GM23338 (cell line): ENCODE results near the gene ZEB2. TPM values are rescaled to one million over a fixed set of nuclear protein-coding genes. Genes with fewer than 3 reads are reported as not detected.
A peak's percentile ranks its signal among the peaks of the same experiment; 100 is the strongest.

Source experiments
- ATAC-seq: fragments of 200-7000 bp; cut with Tn5 transposase; 3 replicates; pipeline ENCODE4 v1.9.1; 2020
- DNase-seq: peaks from one replicate; pipeline ENCODE4 v3.0.0-alpha.2; 2015; ENCODE audit warnings: low spot score
- H2AFZ ChIP-seq: fragments of 200-600 bp; sonication (generic); 2 replicates; pipeline ENCODE4 v1.8.0; 2016; ENCODE audit warnings: antibody characterized with exemption, mild to moderate bottlenecking, moderate library complexity
- H3F3A ChIP-seq: fragments of 200-600 bp; sonication (generic); replicated peaks from 2 replicates; pipeline ENCODE4 v1.8.0; 2017; ENCODE audit warnings: antibody characterized with exemption, mixed run types, low read depth
- H3K27ac ChIP-seq: fragments of 200-600 bp; sonication (generic); 2 replicates; pipeline ENCODE4 v1.6.1; 2016; ENCODE audit warnings: low read depth
- H3K27me3 ChIP-seq: fragments of 200-600 bp; sonication (generic); 2 replicates; pipeline ENCODE4 v1.8.0; 2016; ENCODE audit warnings: mild to moderate bottlenecking, mixed run types, moderate library complexity; ENCODE audit not compliant: insufficient read depth
- H3K36me3 ChIP-seq: fragments of 200-600 bp; sonication (generic); 2 replicates; pipeline ENCODE4 v1.8.0; 2016; ENCODE audit warnings: mild to moderate bottlenecking; ENCODE audit not compliant: insufficient read depth
- H3K4me1 ChIP-seq: fragments of 200-600 bp; sonication (generic); 2 replicates; pipeline ENCODE4 v1.8.0; 2016; ENCODE audit warnings: mild to moderate bottlenecking, moderate library complexity; ENCODE audit not compliant: insufficient read depth
- H3K4me2 ChIP-seq: fragments of 200-600 bp; sonication (generic); 2 replicates; pipeline ENCODE4 v1.7.1; 2017; ENCODE audit warnings: mixed run types
- H3K4me3 ChIP-seq: fragments of 200-600 bp; sonication (generic); 2 replicates; pipeline ENCODE4 v1.6.1; 2016; ENCODE audit warnings: mixed run types
- H3K79me2 ChIP-seq: fragments of 200-600 bp; sonication (generic); replicated peaks from 2 replicates; pipeline ENCODE4 v1.8.0; 2017; ENCODE audit warnings: mild to moderate bottlenecking; ENCODE audit not compliant: insufficient read depth
- H3K9me2 ChIP-seq: fragments of 200-600 bp; sonication (generic); 2 replicates; pipeline ENCODE4 v1.8.0; 2017; ENCODE audit not compliant: insufficient read depth
- H4K20me1 ChIP-seq: fragments of 200-600 bp; sonication (generic); replicated peaks from 2 replicates; pipeline ENCODE4 v1.8.0; 2017; ENCODE audit warnings: mild to moderate bottlenecking; ENCODE audit not compliant: insufficient read depth
- H3K27ac Mint-ChIP-seq: 2 replicates; pipeline ENCODE4 v1.8.0; 2020; ENCODE audit warnings: inconsistent platforms, mild to moderate bottlenecking, moderate library complexity, mixed read lengths
- H3K27me3 Mint-ChIP-seq: 3 replicates; pipeline ENCODE4 v1.8.0; 2022; ENCODE audit warnings: low read depth, mild to moderate bottlenecking, moderate library complexity, mixed read lengths, inconsistent platforms; ENCODE audit not compliant: insufficient read depth, poor library complexity
- H3K36me3 Mint-ChIP-seq: 3 replicates; pipeline ENCODE4 v1.8.0; 2021; ENCODE audit warnings: low read depth, mild to moderate bottlenecking, inconsistent platforms, moderate library complexity, mixed read lengths
- H3K4me1 Mint-ChIP-seq: 3 replicates; pipeline ENCODE4 v1.8.0; 2020; ENCODE audit warnings: mild to moderate bottlenecking, inconsistent platforms, mixed read lengths
- H3K4me3 Mint-ChIP-seq: 3 replicates; pipeline ENCODE4 v1.8.0; 2021; ENCODE audit warnings: moderate library complexity, mild to moderate bottlenecking, inconsistent platforms, mixed read lengths
- H3K9me3 Mint-ChIP-seq: 3 replicates; pipeline ENCODE4 v1.8.0; 2020; ENCODE audit warnings: moderate library complexity, mild to moderate bottlenecking, inconsistent platforms, mixed read lengths
- CREB1 ChIP-seq: fragments of 250-450 bp; sonication (Bioruptor Pico); IDR thresholded peaks from 2 replicates; pipeline ENCODE4 v1.5.0; 2020; ENCODE audit warnings: low read depth, mild to moderate bottlenecking, moderate library complexity
- CTCF ChIP-seq, 2 experiments: fragments of 200-600 bp in 1 of 2; sonication (generic) in 1 of 2; conservative IDR thresholded peaks; 2 replicates each; pipeline versions ENCODE4 v1.5.1 to v1.6.1; 2016 to 2017; ENCODE audit warnings: antibody characterized with exemption in 2 of 2, low read depth in 2 of 2, mild to moderate bottlenecking in 2 of 2, moderate library complexity in 1 of 2
- ETS1 ChIP-seq: IDR thresholded peaks from 2 replicates; pipeline ENCODE4 v1.6.1; 2016; ENCODE audit warnings: antibody characterized with exemption
- EZH2 ChIP-seq: fragments of 200-600 bp; sonication (generic); IDR thresholded peaks from one replicate; pipeline ENCODE4 v1.8.0; 2017; ENCODE audit warnings: antibody characterized with exemption, mild to moderate bottlenecking, low read depth; ENCODE audit not compliant: unreplicated experiment
- EZH2phosphoT487 ChIP-seq: fragments of 200-600 bp; sonication (generic); IDR thresholded peaks from one replicate; pipeline ENCODE4 v1.8.1; 2018; ENCODE audit warnings: antibody characterized with exemption; ENCODE audit not compliant: unreplicated experiment
- JUNB ChIP-seq: IDR thresholded peaks from one replicate; pipeline ENCODE4 v1.6.1; 2016; ENCODE audit warnings: antibody characterized with exemption; ENCODE audit not compliant: unreplicated experiment
- NANOG ChIP-seq: IDR thresholded peaks from 2 replicates; pipeline ENCODE4 v1.6.1; 2016; ENCODE audit warnings: antibody characterized with exemption, borderline replicate concordance
- POLR2AphosphoS5 ChIP-seq: IDR thresholded peaks from 2 replicates; pipeline ENCODE4 v1.6.1; 2016; ENCODE audit warnings: antibody characterized with exemption, low read depth
- REST ChIP-seq: IDR thresholded peaks from one replicate; pipeline ENCODE4 v1.6.1; 2018; ENCODE audit warnings: antibody characterized with exemption; ENCODE audit not compliant: unreplicated experiment
- ZNF114 ChIP-seq: fragments of 250-450 bp; sonication (Bioruptor Pico); IDR thresholded peaks from 2 replicates; pipeline ENCODE4 v1.5.0; 2020; ENCODE audit warnings: mild to moderate bottlenecking, moderate library complexity
- ZNF331 ChIP-seq: fragments of 250-450 bp; sonication (Bioruptor Pico); IDR thresholded peaks from 2 replicates; pipeline ENCODE4 v1.5.0; 2020; ENCODE audit warnings: low read depth, mild to moderate bottlenecking, moderate library complexity
- polyA plus RNA-seq: library from polyadenylated mRNA; unstranded; fragments of >200 nt; fragmentation: Nextera tagmentation; extraction: Ambion mirVana; gene quantifications from 2 replicates; pipeline ENCODE4 v1.2.1, GENCODE V29; 2016
- total RNA-seq: library from RNA; depleted of rRNA; stranded (reverse); fragments of >200 nt; shearing (Covaris generic); gene quantifications from 2 replicates; pipeline ENCODE4 v1.2.3, GENCODE V29; 2014

The ZEB2 gene
- total and polyA plus RNA-seq, 2 experiments from 2014 or later = 0.45 TPM; not detected in 1

GRCh38 chr2:144348846-144349245 lies 171.1 kb downstream of the ZEB2 start:
- Mint-ChIP-seq H3K27ac (no peak overlapping the region), H3K4me1 (peaks cover 48% of the 10 kb centered on the region), H3K9me3 (no peaks in the 10 kb centered on the region), H3K27me3 (peaks cover 6% of the 10 kb centered on the region), H3K4me3 (no peak overlapping the region), H3K36me3 (no peaks in the 10 kb centered on the region; the same call in 2 of the 3 replicates)
- no peak overlapping the region for H3K4me2 ChIP-seq
- H3K4me3 ChIP-seq = no peak overlapping the region
- H3K4me1 ChIP-seq = peaks cover 29% of the 10 kb centered on the region
- no peak overlapping the region for H3K27ac ChIP-seq
- DNase-seq (no peak), ATAC-seq (no peak)
- no peaks in the 10 kb centered on the region for H4K20me1 ChIP-seq
- H3K79me2 ChIP-seq = no peaks in the 10 kb centered on the region
- H3K9me2 ChIP-seq = no peaks in the 10 kb centered on the region
- no peaks in the 10 kb centered on the region for H3F3A ChIP-seq
- H3K27me3 ChIP-seq = no peaks in the 10 kb centered on the region; the same call in 1 of the 2 replicates
- no peaks in the 10 kb centered on the region for H3K36me3 ChIP-seq
- TF ChIP-seq CREB1 = no peak
- TF ChIP-seq POLR2AphosphoS5 = no peak
- H2AFZ ChIP-seq = no peak overlapping the region

- DNase-seq = peak; percentile 76
- Histone ChIP-seq H3K36me3 (no peaks in the 10 kb centered on the region), H3F3A (no peaks in the 10 kb centered on the region), H2AFZ (no peak overlapping the region), H3K4me3 (no peak overlapping the region), H3K4me2 (peak overlapping the region; percentile 66), H3K4me1 (peaks cover 28% of the 10 kb centered on the region), H3K27ac (no peak overlapping the region), H4K20me1 (no peaks in the 10 kb centered on the region), H3K9me2 (no peaks in the 10 kb centered on the region), H3K79me2 (no peaks in the 10 kb centered on the region), H3K27me3 (no peaks in the 10 kb centered on the region; the same call in 1 of the 2 replicates)
- Mint-ChIP-seq H3K36me3 (no peaks in the 10 kb centered on the region; the same call in 2 of the 3 replicates), H3K4me3 (no peak overlapping the region), H3K4me1 (peaks cover 38% of the 10 kb centered on the region), H3K9me3 (no peaks in the 10 kb centered on the region), H3K27ac (no peak overlapping the region), H3K27me3 (peaks cover 6% of the 10 kb centered on the region)
- peak; percentile 37; the same call in 2 of the 3 replicates for ATAC-seq
- no peak for TF ChIP-seq CTCF (conservative IDR thresholded peaks at IDR 0.05; ENCODE audit: low read depth in 2 of 2)
- TF ChIP-seq ETS1 = no peak
- no peak for TF ChIP-seq ZNF331 (CRISPR knock-in tag)
- no peak for TF ChIP-seq EZH2phosphoT487
- TF ChIP-seq JUNB = no peak
- no peak for TF ChIP-seq REST
- TF ChIP-seq NANOG = no peak
- TF ChIP-seq ZNF114 (CRISPR knock-in tag) = no peak
- no peak for TF ChIP-seq EZH2
- TF ChIP-seq POLR2AphosphoS5 = no peak
Observed at GRCh38 chr2:144346229-144346628, 173.7 kb downstream of the ZEB2 start.
